Stimulated activated CD8-positive, alpha-beta memory T cell treated with anti-CD3 and anti-CD28 coated beads, Interleukin-15, amount 100 ng/mL, for 24 hours (primary cell): ENCODE data around the gene UBTD2.
A peak's percentile ranks its signal among the peaks of the same experiment; 100 is the strongest.
"Not testable (repeated sequence)": the region's sequence is repeated elsewhere in the genome, so short reads cannot be mapped to it uniquely, and the experiment has no call there.

Source experiments
- DNase-seq: peaks from one replicate; pipeline ENCODE4 v3.0.0-alpha.2; 2020; ENCODE audit warnings: low read depth

Gene UBTD2

GRCh38 chr5:172283020-172283861, at the start of gene UBTD2:
Gene UBTD2 (minus strand): TSS chr5:172283764. CDS start chr5:172283665, 99 bp downstream.
- peak; percentile 46 for DNase-seq

- DNase-seq = not testable (repeated sequence)
Measured at GRCh38 chr5:172326901-172327300, 43.3 kb upstream of the UBTD2 start.

GRCh38 chr5:172325452-172325851, 41.9 kb upstream of the UBTD2 start:
- DNase-seq = no peak

GRCh38 chr5:172322028-172322965, 38.7 kb upstream of the UBTD2 start:
- DNase-seq = no peak

- DNase-seq = no peak
Measured at GRCh38 chr5:172321593-172321992, 38.0 kb upstream of the UBTD2 start.

GRCh38 chr5:172319708-172320441, 36.3 kb upstream of the UBTD2 start:
- DNase-seq = no peak

- DNase-seq = no peak
Measured at GRCh38 chr5:172315587-172316493, 32.3 kb upstream of the UBTD2 start.

- DNase-seq = no peak
Measured at GRCh38 chr5:172313915-172314314, 30.4 kb upstream of the UBTD2 start.

- DNase-seq = no peak
Measured at GRCh38 chr5:172312286-172312685, 28.7 kb upstream of the UBTD2 start.

GRCh38 chr5:172311605-172312004, 28.0 kb upstream of the UBTD2 start:
- DNase-seq = no peak

GRCh38 chr5:172311026-172311425, 27.5 kb upstream of the UBTD2 start:
- no peak for DNase-seq

GRCh38 chr5:172305380-172305779, 21.8 kb upstream of the UBTD2 start:
- DNase-seq = no peak

GRCh38 chr5:172303572-172304335, 20.2 kb upstream of the UBTD2 start:
- no peak for DNase-seq

GRCh38 chr5:172303162-172303561, 19.6 kb upstream of the UBTD2 start:
- no peak for DNase-seq

GRCh38 chr5:172302047-172302710, 18.6 kb upstream of the UBTD2 start:
- DNase-seq = no peak

GRCh38 chr5:172299916-172300439, 16.4 kb upstream of the UBTD2 start:
- DNase-seq = no peak

GRCh38 chr5:172294831-172295230, 11.3 kb upstream of the UBTD2 start:
- DNase-seq = no peak

GRCh38 chr5:172293745-172294342, 10.3 kb upstream of the UBTD2 start:
- DNase-seq = no peak
